PFSK-1 (cell line): ENCODE results near the gene FUS.

Experiments used
- POLR2AphosphoS5 ChIP-seq: IDR thresholded peaks from 2 replicates; pipeline ENCODE4 v1.6.1; 2012; ENCODE audit warnings: low read depth, mild to moderate bottlenecking, control low read depth, low read length, moderate library complexity
- REST ChIP-seq, 2 experiments: IDR thresholded peaks; 2 replicates each; pipeline versions ENCODE4 v1.6.1 to v1.8.0; 2011 to 2012; ENCODE audit warnings: low read depth in 2 of 2, low read length in 2 of 2, control low read depth in 1 of 2, inconsistent platforms in 1 of 2, mild to moderate bottlenecking in 1 of 2, moderate library complexity in 1 of 2; ENCODE audit not compliant: insufficient read depth in 1 of 2

- TF ChIP-seq POLR2AphosphoS5 (no peak), REST (IDR thresholded peaks at IDR 0.05; ENCODE audit: insufficient read depth in 1 of 2, low read depth in 2 of 2, low read length in 2 of 2) (no peak)
Measured at GRCh38 chr16:31157136-31157535, 22.8 kb upstream of the FUS start.
